SU-DHL-6 (cell line): Measurements from ENCODE around the gene FCMR.

Experiments
- H2AFZ ChIP-seq: fragments of 200-600 bp; sonication (generic); 2 replicates; pipeline ENCODE4 v1.6.1; 2014; ENCODE audit warnings: low read depth, mild to moderate bottlenecking, moderate library complexity, mixed read lengths, antibody characterized with exemption, low read length; ENCODE audit not compliant: severe bottlenecking
- H3F3A ChIP-seq: fragments of 200-600 bp; shearing (Covaris generic); 2 replicates; pipeline ENCODE4 v1.6.0; 2016; ENCODE audit warnings: antibody characterized with exemption, mild to moderate bottlenecking; ENCODE audit not compliant: insufficient read depth
- H3K27ac ChIP-seq: fragments of 200-600 bp; sonication (generic); 2 replicates; pipeline ENCODE4 v1.5.1; 2016; ENCODE audit warnings: low read depth, mild to moderate bottlenecking, low read length, moderate library complexity, mixed read lengths
- H3K27me3 ChIP-seq: fragments of 200-600 bp; sonication (generic), shearing (Covaris generic); 2 replicates; pipeline ENCODE4 v1.6.0; 2014; ENCODE audit warnings: mild to moderate bottlenecking, low read length
- H3K36me3 ChIP-seq: fragments of 200-600 bp; sonication (generic); 2 replicates; pipeline ENCODE4 v1.6.1; 2014; ENCODE audit warnings: mild to moderate bottlenecking, low read length, mixed read lengths
- H3K4me2 ChIP-seq: fragments of 300-600, 200-600 bp; shearing (Covaris generic), sonication (generic); 2 replicates; pipeline ENCODE4 v1.6.0; 2014; ENCODE audit warnings: low read length, low read depth, mild to moderate bottlenecking; ENCODE audit not compliant: poor library complexity, severe bottlenecking
- H3K4me3 ChIP-seq: fragments of 200-600 bp; sonication (generic); 2 replicates; pipeline ENCODE4 v1.5.1; 2014; ENCODE audit warnings: antibody characterized with exemption, low read length, mild to moderate bottlenecking, mixed read lengths; ENCODE audit not compliant: insufficient read depth, poor library complexity, severe bottlenecking
- H3K79me2 ChIP-seq: fragments of 200-600 bp; sonication (generic); 2 replicates; pipeline ENCODE4 v1.6.1; 2014; ENCODE audit warnings: mild to moderate bottlenecking, low read length, moderate library complexity; ENCODE audit not compliant: insufficient read depth
- H3K9ac ChIP-seq: fragments of 200-600 bp; sonication (generic); 2 replicates; pipeline ENCODE4 v1.7.0; 2014; ENCODE audit warnings: mild to moderate bottlenecking, low read length
- H3K9me2 ChIP-seq: fragments of 200-600 bp; sonication (generic); replicated peaks from 2 replicates; pipeline ENCODE4 v1.6.1; 2014; ENCODE audit warnings: low read length; ENCODE audit not compliant: insufficient read depth
- H3K9me3 ChIP-seq: fragments of 200-600 bp; sonication (generic); 2 replicates; pipeline ENCODE4 v1.6.1; 2014; ENCODE audit warnings: low read length, mixed read lengths; ENCODE audit not compliant: insufficient read depth
- H4K20me1 ChIP-seq: fragments of 200-600 bp; sonication (generic); 2 replicates; pipeline ENCODE4 v1.6.1; 2014; ENCODE audit warnings: low read depth, mild to moderate bottlenecking, antibody characterized with exemption, low read length, moderate library complexity, mixed read lengths
- EZH2phosphoT487 ChIP-seq: fragments of 200-600 bp; sonication (generic), shearing (Covaris generic); conservative IDR thresholded peaks from 2 replicates; pipeline ENCODE4 v1.6.1; 2018; ENCODE audit warnings: mild to moderate bottlenecking, antibody characterized with exemption, low read length, moderate library complexity, mixed read lengths
- TF ChIP-seq, protein P1 (sequence below): fragments of 200-600 bp; sonication (generic); IDR thresholded peaks from one replicate; pipeline ENCODE4 v1.5.1; 2017; ENCODE audit warnings: antibody characterized with exemption, mild to moderate bottlenecking, low read length, moderate library complexity; ENCODE audit not compliant: insufficient read depth, poor library complexity, severe bottlenecking

FCMR gene

DNA sequence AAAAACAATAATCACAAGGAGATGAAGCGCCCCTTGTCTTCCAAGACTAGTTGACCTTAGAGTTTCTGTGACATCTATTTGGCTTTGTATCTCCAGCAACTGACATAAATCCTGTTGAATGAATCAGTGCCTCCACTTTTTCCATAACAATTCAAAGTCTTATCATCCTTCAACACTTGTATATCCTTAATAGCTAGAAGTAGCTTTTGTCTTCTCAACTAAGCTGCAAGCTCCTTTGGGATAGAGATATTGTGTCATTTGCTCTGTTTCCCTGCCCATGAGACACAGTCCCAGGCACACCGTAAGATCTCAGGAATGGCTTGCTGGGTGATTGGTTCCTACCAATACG lies 18.8 kb upstream of the FCMR start:
- no peaks in the 10 kb centered on the region for H3K9me3 ChIP-seq
- no peaks in the 10 kb centered on the region for H4K20me1 ChIP-seq
- no peak overlapping the region for H3K4me3 ChIP-seq
- no peaks in the 10 kb centered on the region for H3F3A ChIP-seq
- no peak for TF ChIP-seq EZH2phosphoT487
- TF ChIP-seq, protein P1, sequence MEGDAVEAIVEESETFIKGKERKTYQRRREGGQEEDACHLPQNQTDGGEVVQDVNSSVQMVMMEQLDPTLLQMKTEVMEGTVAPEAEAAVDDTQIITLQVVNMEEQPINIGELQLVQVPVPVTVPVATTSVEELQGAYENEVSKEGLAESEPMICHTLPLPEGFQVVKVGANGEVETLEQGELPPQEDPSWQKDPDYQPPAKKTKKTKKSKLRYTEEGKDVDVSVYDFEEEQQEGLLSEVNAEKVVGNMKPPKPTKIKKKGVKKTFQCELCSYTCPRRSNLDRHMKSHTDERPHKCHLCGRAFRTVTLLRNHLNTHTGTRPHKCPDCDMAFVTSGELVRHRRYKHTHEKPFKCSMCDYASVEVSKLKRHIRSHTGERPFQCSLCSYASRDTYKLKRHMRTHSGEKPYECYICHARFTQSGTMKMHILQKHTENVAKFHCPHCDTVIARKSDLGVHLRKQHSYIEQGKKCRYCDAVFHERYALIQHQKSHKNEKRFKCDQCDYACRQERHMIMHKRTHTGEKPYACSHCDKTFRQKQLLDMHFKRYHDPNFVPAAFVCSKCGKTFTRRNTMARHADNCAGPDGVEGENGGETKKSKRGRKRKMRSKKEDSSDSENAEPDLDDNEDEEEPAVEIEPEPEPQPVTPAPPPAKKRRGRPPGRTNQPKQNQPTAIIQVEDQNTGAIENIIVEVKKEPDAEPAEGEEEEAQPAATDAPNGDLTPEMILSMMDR, result no peak
- no peaks in the 10 kb centered on the region for H3K36me3 ChIP-seq
- H3K27ac ChIP-seq, result no peak overlapping the region
- no peaks in the 10 kb centered on the region for H3K27me3 ChIP-seq
- H3K79me2 ChIP-seq, result no peaks in the 10 kb centered on the region
- no peaks in the 10 kb centered on the region for H3K9me2 ChIP-seq
- H3K4me2 ChIP-seq, result no peak overlapping the region
- no peak overlapping the region for H2AFZ ChIP-seq
- no peak overlapping the region for H3K9ac ChIP-seq

DNA sequence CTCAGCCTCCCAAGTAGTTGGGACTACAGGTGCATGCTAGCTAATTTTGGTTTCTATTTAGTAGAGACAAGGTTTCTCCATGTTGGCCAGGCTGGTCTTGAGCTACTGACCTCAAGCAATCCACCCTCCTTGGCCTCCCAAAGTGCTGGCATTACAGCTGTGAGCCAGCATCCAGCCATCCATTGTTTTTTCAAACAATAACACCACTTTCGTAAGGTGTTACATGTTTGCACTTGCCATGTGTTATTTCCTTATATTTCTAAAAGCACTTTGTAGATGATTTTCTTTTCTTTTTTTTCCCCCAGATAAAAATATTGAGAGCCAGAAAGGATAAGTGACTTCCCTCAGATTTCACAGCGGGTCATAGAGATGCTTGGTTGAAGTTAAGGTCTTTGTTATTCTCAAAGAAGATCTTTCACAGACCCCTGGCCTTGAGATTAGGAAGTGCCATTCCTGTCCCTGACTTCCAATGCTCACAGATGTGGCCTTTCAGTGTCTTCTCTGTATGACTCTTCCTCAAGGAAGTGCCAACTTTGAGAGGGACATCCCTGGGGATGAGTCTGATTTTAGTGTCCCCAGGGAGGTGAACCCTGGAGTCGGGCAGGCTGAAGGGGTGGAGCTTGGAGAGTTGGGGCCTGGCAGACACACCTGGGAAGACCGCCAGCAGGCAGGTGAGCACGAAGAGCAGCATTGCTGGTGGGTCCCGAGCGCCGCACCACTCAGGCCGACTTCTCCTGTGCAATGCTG lies 18.3 kb upstream of the FCMR start:
- Histone ChIP-seq H3F3A (no peaks in the 10 kb centered on the region), H4K20me1 (no peaks in the 10 kb centered on the region), H2AFZ (no peak overlapping the region), H3K4me2 (no peak overlapping the region), H3K79me2 (no peaks in the 10 kb centered on the region), H3K9ac (no peak overlapping the region), H3K9me3 (no peaks in the 10 kb centered on the region), H3K27ac (no peak overlapping the region), H3K4me3 (no peak overlapping the region), H3K9me2 (no peaks in the 10 kb centered on the region), H3K27me3 (no peaks in the 10 kb centered on the region), H3K36me3 (no peaks in the 10 kb centered on the region)
- no peak for TF ChIP-seq EZH2phosphoT487
- TF ChIP-seq, protein P1, result no peak

DNA sequence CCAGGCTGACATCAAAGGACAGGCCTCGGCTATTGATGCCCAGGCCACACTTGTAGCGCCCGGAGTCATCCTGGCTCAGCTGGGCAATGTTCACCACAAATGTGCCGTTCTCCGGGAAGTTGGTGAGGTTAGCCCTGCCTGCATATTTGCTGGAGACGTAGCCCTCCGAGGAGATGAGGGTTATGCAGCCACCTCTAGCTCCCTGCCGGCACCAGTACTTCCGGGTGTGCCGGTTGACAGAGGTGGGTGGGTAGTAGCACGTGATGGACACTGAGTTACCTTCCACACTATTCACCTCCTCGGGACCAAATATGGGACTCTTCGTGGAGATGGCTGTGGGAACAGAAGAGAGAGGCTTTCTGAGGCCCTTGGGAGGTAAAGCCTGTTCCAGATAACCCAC lies 17.4 kb upstream of the FCMR start:
- Histone ChIP-seq H3K9ac (no peak overlapping the region), H3K4me2 (no peak overlapping the region), H3K36me3 (no peaks in the 10 kb centered on the region), H3K4me3 (no peak overlapping the region), H2AFZ (no peak overlapping the region), H3K79me2 (no peaks in the 10 kb centered on the region), H3K9me2 (no peaks in the 10 kb centered on the region), H3F3A (no peaks in the 10 kb centered on the region), H3K27me3 (no peaks in the 10 kb centered on the region), H3K9me3 (no peaks in the 10 kb centered on the region), H3K27ac (no peak overlapping the region), H4K20me1 (no peaks in the 10 kb centered on the region)
- TF ChIP-seq, protein P1, result no peak
- no peak for TF ChIP-seq EZH2phosphoT487
